Liver (tissue), 3 donors: ENCODE measurements around the gene CACNA1C.

Experiments
- CTCF ChIP-seq: fragments of 150-350 bp; IDR thresholded peaks from 2 replicates; pipeline ENCODE4 v1.5.1; 2017; ENCODE audit warnings: improper control_type of control experiment, low read depth, low read length; ENCODE audit not compliant: missing input control
- EGR1 ChIP-seq, 2 donors: IDR thresholded peaks; 2 replicates each; pipeline ENCODE4 v1.6.1; 2016 to 2018; ENCODE audit warnings: antibody characterized with exemption in 2 of 2, low read depth in 2 of 2
- GABPA ChIP-seq, 2 donors: IDR thresholded peaks in 1 of 2; conservative IDR thresholded peaks in 1 of 2; 2 replicates each; pipeline ENCODE4 v1.6.1; 2016; ENCODE audit warnings: antibody characterized with exemption in 2 of 2, mild to moderate bottlenecking in 1 of 2, moderate library complexity in 1 of 2
- MAX ChIP-seq: IDR thresholded peaks from 2 replicates; pipeline ENCODE4 v1.6.1; 2016; ENCODE audit warnings: antibody characterized with exemption
- RAD21 ChIP-seq, 2 donors: IDR thresholded peaks; 2 replicates each; pipeline ENCODE4 v1.6.1; 2016; ENCODE audit warnings: antibody characterized with exemption in 2 of 2, mild to moderate bottlenecking in 2 of 2
- REST ChIP-seq: IDR thresholded peaks from 2 replicates; pipeline ENCODE4 v1.6.1; 2016; ENCODE audit warnings: antibody characterized with exemption, mild to moderate bottlenecking
- RXRA ChIP-seq, 2 donors: IDR thresholded peaks; 2 replicates each; pipeline ENCODE4 v1.6.1; 2017 to 2018; ENCODE audit warnings: antibody characterized with exemption in 2 of 2, mild to moderate bottlenecking in 1 of 2
- TAF1 ChIP-seq: conservative IDR thresholded peaks from 2 replicates; pipeline ENCODE4 v1.6.1; 2016; ENCODE audit warnings: antibody characterized with exemption, mild to moderate bottlenecking
- ZBTB33 ChIP-seq: IDR thresholded peaks from 2 replicates; pipeline ENCODE4 v1.6.1; 2016; ENCODE audit warnings: antibody characterized with exemption
- donor health status: healthy.
- donor health status: healthy.

- no peak for TF ChIP-seq CTCF
- TF ChIP-seq REST, result no peak
- TF ChIP-seq GABPA (IDR thresholded peaks at IDR 0.05 in 1 of 2, conservative IDR thresholded peaks at IDR 0.05 in 1 of 2), result no peak
- TF ChIP-seq ZBTB33, result no peak
- TF ChIP-seq MAX, result no peak
- no peak for TF ChIP-seq EGR1 (IDR thresholded peaks at IDR 0.05; ENCODE audit: low read depth in 2 of 2)
- no peak for TF ChIP-seq RXRA (IDR thresholded peaks at IDR 0.05)
- TF ChIP-seq RAD21 (IDR thresholded peaks at IDR 0.05), result no peak
- TF ChIP-seq TAF1, result no peak
Measured at GRCh38 chr12:2380946-2381345, 328.2 kb downstream of the CACNA1C start.
